Activated CD8-positive, alpha-beta memory T cell treated with anti-CD3 and anti-CD28 coated beads for 36 hours (primary cell): ENCODE results near the gene PAQR6. TPM values are rescaled to one million over a fixed set of nuclear protein-coding genes. Genes with fewer than 3 reads are reported as not detected.

Experiments used
- CTCF ChIA-PET: fragments of 350-600 bp; sonication (Branson Sonifier 250); formaldehyde crosslinking; loops from one replicate; lab custom pipeline; 2021; ENCODE audit warnings: antibody characterized with exemption; lab: Charles Lee
- POLR2A ChIA-PET: fragments of 350-600 bp; sonication (Branson Sonifier 250); formaldehyde crosslinking; loops from one replicate; lab custom pipeline; 2021; ENCODE audit warnings: antibody characterized with exemption; lab: Charles Lee
- total RNA-seq, 2 experiments: library from RNA; stranded (reverse); gene quantifications; one replicate each; pipeline ENCODE4 v1.2.3, GENCODE V29; 2021

The PAQR6 gene
- total RNA-seq, 2 experiments from 2014 or later = 2.3 to 2.5 TPM

DNA sequence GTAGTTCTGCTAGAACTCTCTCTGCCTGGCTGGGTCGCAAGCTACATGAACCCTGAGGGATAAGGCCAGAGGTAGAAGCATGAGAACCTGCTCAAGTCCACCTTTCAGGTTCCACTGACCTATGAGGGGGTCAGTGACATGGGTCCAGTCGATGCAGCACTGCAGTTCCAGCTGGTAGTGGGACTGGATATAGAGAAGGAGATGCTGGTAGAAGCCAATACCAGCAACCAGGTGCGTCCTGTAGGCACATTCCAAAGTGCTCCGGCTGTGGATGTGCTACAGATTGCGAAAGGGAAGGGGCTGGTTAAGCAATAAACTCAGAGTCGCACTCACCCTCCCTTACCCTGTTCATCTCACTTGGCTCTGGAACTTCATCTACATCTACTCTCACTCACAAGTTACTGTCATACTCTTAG lies 29.1 kb upstream of the PAQR6 start:
- CTCF ChIA-PET = no interaction called here
- POLR2A ChIA-PET = no interaction called here

DNA sequence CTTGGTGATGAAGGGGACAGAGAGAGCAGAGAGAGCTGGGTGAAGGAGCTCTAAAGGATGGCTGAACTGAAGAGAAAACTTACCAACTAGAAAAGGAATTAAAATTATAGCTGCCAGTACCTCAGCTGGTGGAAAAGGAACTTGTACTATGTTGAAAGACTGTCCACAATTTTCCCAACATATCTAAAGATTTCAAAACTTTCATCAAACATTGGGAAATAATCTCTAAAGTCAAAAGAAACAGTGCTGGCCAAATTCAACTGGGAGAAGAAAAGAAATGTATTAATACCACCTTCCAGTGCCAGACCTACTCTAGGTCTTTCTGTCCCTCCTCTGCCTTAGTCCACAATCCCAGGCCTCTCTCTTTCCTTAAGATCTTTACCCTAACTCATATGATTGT lies 28.7 kb upstream of the PAQR6 start:
- ChIA-PET POLR2A (no interaction called here), CTCF (no interaction called here)

GRCh38 chr1:156270314-156270713 lies 22.5 kb upstream of the PAQR6 start:
- CTCF ChIA-PET = no interaction called here
- POLR2A ChIA-PET = no interaction called here

GRCh38 chr1:156268336-156268735 lies 20.5 kb upstream of the PAQR6 start:
- CTCF ChIA-PET = no interaction called here
- POLR2A ChIA-PET = no interaction called here

- POLR2A ChIA-PET = no interaction called here
- CTCF ChIA-PET = no interaction called here
These were observed 18.2 kb upstream of the PAQR6 start for GRCh38 chr1:156266051-156266450.

- POLR2A ChIA-PET = interaction anchor here (0.9 kb wide), 1 partner anchor 18 kb away, joined by 3 read pairs; no protein-coding TSS in a partner anchor
- CTCF ChIA-PET = interaction anchor here (0.9 to 1.4 kb wide), 2 partner anchors 21 to 197 kb away, joined by 3 read pairs; partner anchors contain the start of gene TMEM79
These were observed 15.4 kb upstream of the PAQR6 start for GRCh38 chr1:156263288-156263655.

GRCh38 chr1:156262461-156263287 lies 14.8 kb upstream of the PAQR6 start:
- CTCF ChIA-PET = interaction anchor here (0.7 to 0.9 kb wide), 2 partner anchors 84 to 196 kb away, joined by 3 read pairs; no protein-coding TSS in a partner anchor
- POLR2A ChIA-PET = interaction anchor here (0.6 to 0.9 kb wide), 2 partner anchors 11 to 17 kb away, joined by 3 read pairs; no protein-coding TSS in a partner anchor

DNA sequence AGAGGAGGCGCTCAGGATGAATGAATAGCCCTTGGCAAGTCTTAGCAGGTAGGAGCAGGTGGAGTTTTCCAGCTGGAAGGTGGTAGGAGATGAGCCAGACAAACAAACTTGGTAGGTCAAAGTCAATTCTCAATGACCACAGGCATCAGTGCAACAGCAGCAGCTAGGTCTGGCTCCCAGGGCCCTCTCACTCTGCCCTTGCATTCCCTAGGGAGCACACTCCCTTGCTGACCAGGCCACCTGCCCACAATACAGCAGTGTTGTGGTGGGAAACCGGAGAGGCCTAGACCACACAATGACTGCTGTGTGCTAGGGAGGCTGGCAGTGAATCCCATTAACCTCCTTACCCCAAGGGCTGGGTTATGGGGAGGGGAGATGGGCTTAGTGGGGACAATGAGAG lies 13.0 kb upstream of the PAQR6 start:
- CTCF ChIA-PET = no interaction called here
- POLR2A ChIA-PET = interaction anchor here (0.5 kb wide), 1 partner anchor 17 kb away, joined by 7 read pairs; no protein-coding TSS in a partner anchor

DNA sequence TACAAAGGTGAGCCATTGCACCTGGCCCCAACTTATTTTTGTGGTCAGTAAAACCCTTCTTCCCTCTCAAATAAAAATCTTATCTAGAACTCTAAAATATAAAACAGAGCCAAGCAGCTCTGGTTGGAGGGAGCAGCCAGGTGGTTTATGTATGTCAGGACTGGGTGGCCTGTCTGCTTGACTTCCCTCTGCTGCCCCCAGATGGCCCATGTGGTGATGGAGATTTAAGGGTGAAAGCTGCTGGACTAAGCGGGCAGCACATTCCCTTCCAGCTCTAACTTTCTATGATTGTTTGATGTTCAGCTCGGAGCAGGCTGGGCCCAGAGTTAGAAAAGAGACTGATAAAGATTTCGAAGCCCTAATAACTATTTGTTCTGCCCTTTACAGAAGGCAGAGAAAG lies 11.9 kb upstream of the PAQR6 start:
- CTCF ChIA-PET = interaction anchor here (1.1 to 2.1 kb wide), 2 partner anchors 34 to 157 kb away, joined by 3 to 5 read pairs; no protein-coding TSS in a partner anchor

GRCh38 chr1:156258859-156259258 lies 11.0 kb upstream of the PAQR6 start:
- CTCF ChIA-PET = interaction anchor here (2.1 kb wide), 1 partner anchor 33 kb away, joined by 5 read pairs; no protein-coding TSS in a partner anchor
- POLR2A ChIA-PET = no interaction called here

More for the DNA sequence above, 11.9 kb upstream of the PAQR6 start:
- POLR2A ChIA-PET = no interaction called here

DNA sequence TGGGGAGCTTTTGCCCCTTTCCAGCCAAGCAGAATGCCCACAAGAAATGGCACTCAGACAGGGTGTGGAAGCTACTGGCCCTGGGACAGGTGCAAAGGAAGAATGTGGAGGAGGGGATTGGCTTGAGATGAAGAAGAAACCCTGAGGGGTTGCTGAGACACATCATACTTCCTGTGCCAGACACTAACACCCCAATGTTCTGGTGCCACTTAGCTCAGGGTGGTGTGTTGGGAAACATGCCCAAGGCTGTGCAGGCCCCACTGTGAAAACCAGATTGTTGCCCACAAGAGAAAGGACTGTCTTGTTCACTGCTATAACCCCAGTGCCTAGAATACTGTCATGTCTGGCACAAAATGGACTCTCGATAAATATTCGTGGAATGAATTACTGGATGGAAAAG lies 9.9 kb upstream of the PAQR6 start:
- ChIA-PET POLR2A (interaction anchor here (0.5 kb wide), 1 partner anchor 60 kb away, joined by 6 read pairs; no protein-coding TSS in a partner anchor), CTCF (no interaction called here)

DNA sequence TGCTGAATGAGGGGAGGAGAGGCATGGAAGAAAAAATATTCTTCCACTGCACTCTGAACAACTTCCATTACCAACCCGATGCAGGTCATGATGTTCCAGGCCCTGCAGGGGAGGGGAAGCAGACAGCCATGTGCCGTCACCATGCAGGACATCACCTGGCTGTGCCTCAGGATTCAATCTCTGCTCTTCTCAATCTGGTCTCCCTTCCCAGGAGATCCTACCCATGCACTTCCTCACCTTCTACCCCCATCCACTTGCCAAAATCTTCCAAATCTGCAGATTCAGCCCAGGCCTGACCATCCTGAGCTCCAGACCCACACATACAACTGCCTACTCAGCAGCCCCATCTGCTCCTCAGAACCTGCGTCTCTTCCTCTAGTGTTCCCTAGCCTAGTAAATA lies 5.8 kb upstream of the PAQR6 start:
- POLR2A ChIA-PET = no interaction called here
- CTCF ChIA-PET = interaction anchor here (0.6 kb wide), 1 partner anchor 47 kb away, joined by 3 read pairs; no protein-coding TSS in a partner anchor

DNA sequence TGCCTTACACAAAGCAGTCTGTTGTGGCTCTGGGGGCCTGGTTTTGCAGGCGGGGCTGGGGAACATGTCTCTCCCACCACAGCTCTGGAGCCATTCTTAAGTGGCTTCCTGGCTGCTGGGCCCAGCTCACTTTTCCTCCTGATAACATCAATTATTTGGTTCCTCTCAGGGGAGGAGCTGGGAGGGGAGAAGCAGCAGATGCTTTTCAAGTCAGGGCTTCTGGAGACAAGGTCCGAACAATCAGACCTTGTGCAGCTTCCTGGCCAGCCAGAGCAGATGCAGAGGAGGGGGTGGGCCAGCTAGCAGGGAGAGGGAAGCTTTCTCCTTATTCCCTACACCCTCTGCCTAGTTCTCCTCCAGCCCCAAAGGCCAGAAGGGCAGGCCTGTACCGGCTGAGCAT lies 3.7 kb upstream of the PAQR6 start:
- ChIA-PET POLR2A (no interaction called here), CTCF (interaction anchor here (1.1 to 1.5 kb wide), 2 partner anchors 31 to 106 kb away, joined by 3 to 4 read pairs; partner anchors contain the start of gene SMG5)

- ChIA-PET POLR2A (interaction anchor here (0.6 kb wide), 1 partner anchor 26 kb away, joined by 5 read pairs; no protein-coding TSS in a partner anchor), CTCF (no interaction called here)
These were observed 1.7 kb upstream of the PAQR6 start for GRCh38 chr1:156249593-156249992.

- ChIA-PET CTCF (interaction anchor here (1.3 kb wide), 1 partner anchor 24 kb away, joined by 3 read pairs; no protein-coding TSS in a partner anchor), POLR2A (interaction anchor here (0.6 kb wide), 1 partner anchor 25 kb away, joined by 4 read pairs; no protein-coding TSS in a partner anchor)
These were observed 447 bp upstream of the PAQR6 start for GRCh38 chr1:156248323-156248683.

- ChIA-PET POLR2A (interaction anchor here (1.0 kb wide), 1 partner anchor 25 kb away, joined by 4 read pairs; no protein-coding TSS in a partner anchor), CTCF (interaction anchor here (1.9 kb wide), 1 partner anchor 21 kb away, joined by 8 read pairs; no protein-coding TSS in a partner anchor)
These were observed 936 bp downstream of the PAQR6 start for GRCh38 chr1:156246781-156247459.

DNA sequence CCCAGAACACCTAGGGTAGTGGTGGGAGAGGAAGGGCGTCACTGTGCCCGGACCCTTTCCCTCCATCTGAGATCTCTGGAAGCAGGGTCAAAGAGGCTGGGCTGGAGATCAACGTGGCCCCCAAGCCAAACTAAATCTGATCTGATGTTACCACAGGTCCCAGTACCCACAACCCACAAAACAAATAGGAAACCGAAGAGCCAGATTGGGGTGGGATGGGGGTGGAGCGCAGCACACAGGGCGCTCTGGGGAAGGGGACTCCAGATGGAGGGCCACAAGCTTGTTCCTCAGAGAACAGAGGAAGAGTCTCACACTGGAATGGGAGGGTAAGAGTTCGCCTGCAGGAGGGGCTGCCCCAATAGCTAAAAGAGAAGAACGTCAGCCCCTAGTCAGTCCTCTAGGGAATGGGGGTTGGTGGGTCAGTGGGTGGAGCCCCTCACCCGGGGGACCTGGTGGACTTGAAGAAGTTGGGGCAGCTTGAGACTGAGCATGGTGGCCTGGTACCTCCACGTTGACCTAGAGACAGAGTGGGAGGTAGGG lies 1.5 kb downstream of the PAQR6 start:
- CTCF ChIA-PET = interaction anchor here (0.9 to 1.9 kb wide), 2 partner anchors 20 to 99 kb away, joined by 6 to 8 read pairs; no protein-coding TSS in a partner anchor
- POLR2A ChIA-PET = interaction anchor here (0.5 to 1.4 kb wide), 5 partner anchors 10 to 104 kb away, joined by 3 to 6 read pairs (median 3); partner anchors contain the start of gene SMG5

DNA sequence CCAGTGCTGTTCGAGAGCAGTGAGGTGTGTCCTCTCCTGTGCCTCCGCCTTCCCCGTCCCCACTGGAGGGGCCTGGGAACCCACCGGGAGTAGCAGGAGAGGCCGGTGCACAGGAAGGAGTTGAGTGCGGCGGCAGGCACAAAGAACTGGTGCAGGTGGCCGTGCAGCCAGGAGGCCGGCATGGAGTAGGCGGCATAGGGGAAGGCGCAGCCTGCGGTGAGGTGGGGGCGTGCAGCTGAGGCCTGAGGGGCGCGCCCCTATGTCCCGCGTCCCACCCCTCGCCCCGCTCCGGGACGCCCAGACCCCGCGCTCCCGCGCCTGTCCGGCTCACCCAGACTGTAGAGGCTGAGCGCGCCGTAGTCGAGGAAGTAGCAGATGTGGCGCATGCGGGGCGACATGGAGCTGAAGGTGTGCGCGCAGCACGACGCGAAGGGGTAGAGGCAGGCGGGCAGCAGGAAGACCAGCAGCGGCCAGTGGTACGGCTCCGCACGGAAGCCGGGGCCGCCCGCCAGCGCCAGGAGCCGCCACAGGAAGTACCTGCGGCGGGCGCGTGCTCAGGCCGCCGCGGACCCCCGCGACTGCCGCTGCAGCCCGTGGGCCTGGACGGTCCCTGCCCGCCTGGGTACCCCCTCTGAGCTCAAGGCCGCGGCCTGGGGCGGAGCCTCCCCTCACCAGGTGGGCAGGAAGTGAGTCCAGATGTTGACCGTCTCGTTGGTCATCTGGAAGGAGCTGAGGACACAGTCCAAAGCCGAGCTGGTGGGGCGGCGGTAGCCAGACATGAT lies 2.2 kb downstream of the PAQR6 start:
- CTCF ChIA-PET = interaction anchor here (0.6 to 1.9 kb wide), 3 partner anchors 20 to 199 kb away, joined by 3 to 8 read pairs (median 6); no protein-coding TSS in a partner anchor
- POLR2A ChIA-PET = interaction anchor here (0.5 to 1.4 kb wide), 7 partner anchors 9 to 128 kb away, joined by 3 to 6 read pairs (median 3); partner anchors contain the start of gene SMG5
